Measurements from ENCODE around the gene RABGAP1L.
"Not testable (repeated sequence)": the region's sequence is repeated elsewhere in the genome, so short reads cannot be mapped to it uniquely, and the experiment has no call there.

The RABGAP1L gene

GRCh38 chr1:174200746-174201145, 41.4 kb downstream of the RABGAP1L start:
- no peak for DNase-seq

DNA sequence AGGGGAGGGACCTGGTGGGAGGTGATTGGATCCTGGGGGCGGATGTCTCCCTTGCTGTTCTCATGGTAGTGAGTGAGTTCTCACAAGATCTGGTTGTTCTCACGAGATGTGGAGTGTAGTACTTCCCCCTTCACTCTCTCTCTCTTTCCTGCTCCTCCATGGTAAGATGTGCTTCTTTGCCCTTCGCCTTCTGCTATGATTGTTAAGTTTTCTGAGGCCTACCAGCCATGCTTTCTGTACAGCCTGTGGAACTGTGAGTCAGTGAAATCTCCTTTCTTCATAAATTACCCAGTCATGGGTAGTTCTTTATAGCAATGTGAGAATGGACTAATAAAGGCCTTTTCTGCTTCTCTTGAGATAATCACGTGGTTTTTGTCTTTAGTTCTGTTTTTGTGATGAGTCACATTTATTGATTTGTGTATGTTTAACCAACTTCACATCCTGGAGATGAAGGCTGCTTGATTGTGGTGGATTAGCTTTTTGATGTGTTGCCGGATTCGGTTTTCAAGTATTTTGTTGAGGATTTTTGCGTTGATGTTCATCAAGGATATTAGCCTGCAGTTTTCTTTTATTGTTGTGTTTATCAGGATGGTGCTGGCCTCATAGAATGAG, 45.5 kb downstream of the RABGAP1L start:
- no peak for DNase-seq

- no peak for DNase-seq
Observed at GRCh38 chr1:174206148-174206836, 47.0 kb downstream of the RABGAP1L start.

DNA sequence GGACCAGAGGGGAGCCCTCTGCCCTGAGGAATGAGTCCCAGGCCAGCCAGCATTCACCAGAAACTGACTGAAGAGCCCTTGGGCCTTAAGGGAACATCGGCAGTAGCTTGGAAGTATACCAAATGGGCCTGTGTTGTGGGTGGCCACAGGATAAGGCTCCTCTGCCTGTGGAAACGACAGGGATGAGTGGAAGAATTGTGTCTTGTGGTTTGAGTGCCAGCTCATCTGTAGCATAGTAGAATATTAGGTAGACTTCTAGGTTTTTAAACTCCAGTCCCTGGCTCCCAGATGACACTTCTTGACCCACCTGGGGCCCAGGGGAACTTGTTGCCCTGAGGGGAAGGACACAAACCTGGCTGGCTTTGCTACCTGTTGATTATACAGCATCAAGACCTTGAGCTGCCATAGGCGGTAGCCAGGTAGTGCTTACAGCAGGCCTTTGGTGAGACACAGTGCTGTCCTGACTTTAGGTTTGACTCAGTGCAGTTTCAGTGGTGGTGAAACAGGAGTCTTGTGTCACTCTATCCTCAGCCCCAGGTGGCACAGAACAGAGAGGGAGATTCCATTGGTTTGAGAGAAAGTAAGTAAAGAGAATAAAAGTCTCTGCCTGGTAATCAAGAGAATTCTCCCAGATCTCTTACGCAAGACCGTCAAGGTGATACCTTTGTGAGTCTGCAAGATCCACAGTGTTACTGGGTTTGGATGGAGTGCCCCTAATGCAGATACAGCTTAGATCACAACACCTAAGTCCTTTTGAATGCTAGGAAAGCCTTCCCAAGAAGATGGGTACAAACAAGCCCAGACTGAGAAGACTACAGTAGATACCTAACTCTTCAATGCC, 50.2 kb downstream of the RABGAP1L start:
- DNase-seq: no peak

- DNase-seq: no peak
Observed at GRCh38 chr1:174211486-174211885, 52.2 kb downstream of the RABGAP1L start.

- no peak for DNase-seq
Observed at GRCh38 chr1:174215766-174216165, 56.4 kb downstream of the RABGAP1L start.

GRCh38 chr1:174217248-174217647, 57.9 kb downstream of the RABGAP1L start:
- no peak for DNase-seq

DNA sequence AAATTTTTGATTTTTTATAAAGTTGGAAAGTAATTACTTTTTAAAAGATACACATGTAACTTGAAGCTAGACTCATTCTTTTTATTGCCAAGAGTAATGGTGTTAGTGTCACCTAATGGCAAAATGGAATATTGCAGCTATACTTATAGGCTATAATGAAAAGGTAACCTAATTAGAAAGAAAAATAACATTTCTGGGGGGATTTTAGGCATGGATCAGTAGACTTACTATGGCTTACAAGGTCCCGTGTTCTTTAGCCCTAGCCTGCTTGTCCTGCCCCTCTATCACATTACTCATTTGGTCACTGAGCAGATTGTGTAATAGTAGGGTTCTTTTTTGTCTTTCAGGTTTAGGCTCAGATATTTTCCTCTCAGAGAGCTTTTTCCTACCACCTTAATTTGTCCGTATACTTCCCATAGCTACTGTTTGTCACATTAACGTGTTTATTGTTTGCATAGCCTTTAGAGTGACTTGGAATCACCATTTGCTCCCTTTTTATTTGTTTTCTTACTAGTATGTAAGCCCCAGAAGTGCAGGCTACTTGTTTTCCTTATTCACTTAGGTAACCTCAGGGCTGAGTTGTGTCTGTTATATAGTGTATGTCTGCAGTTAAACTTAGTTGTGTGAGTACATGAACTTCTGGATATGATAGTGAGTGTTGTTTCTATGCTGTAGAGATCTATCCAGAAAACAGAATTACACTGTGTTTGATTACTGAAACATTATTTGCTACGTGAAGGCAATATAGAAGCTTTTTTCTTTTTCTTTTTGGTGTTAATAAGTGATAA, 58.7 kb downstream of the RABGAP1L start:
- peak; percentile 36 for DNase-seq

- no peak for DNase-seq
Observed at GRCh38 chr1:174218983-174219382, 59.7 kb downstream of the RABGAP1L start.

GRCh38 chr1:174219606-174220370, 60.5 kb downstream of the RABGAP1L start:
- DNase-seq: no peak

DNA sequence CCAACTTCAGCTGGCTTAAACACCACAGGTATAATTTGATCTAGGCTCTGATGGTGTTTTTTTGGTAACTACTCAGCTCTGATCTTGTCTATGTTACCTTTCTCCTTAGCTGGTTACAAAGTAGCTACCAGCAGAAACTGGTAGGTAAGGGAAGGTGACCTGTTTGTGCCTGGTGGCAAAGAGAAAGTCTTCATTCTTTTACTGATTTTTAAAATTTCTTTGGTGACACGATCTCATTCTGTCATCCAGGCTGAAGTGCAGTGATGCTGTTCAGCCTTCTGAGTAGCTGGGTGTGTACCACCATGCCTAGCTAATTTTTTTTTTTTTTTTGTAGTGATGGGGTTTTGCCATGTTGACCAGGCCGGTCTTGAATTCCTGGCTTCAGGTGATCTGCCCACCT, 62.4 kb downstream of the RABGAP1L start:
- no peak for DNase-seq

GRCh38 chr1:174222166-174222949, 63.0 kb downstream of the RABGAP1L start:
- peak; percentile 24 for DNase-seq

DNA sequence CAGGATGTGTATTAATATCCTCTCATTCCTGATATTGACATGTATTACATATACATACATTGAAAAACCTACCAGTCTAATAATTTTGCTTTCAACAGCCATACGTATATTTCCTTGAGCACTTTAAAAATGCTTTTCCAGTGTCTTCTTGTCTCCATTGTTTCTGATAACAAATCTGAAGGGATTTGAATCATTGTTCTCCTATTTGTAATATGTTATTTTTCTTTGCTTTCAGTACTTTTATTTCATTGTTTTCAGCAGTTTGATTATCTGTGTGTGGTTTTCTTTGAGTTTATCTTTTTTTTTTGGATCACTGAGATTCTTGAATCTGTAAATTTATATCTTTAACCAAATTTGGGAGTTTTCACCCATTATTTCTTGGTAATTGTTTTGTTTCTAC, 65.3 kb downstream of the RABGAP1L start:
- no peak for DNase-seq

DNA sequence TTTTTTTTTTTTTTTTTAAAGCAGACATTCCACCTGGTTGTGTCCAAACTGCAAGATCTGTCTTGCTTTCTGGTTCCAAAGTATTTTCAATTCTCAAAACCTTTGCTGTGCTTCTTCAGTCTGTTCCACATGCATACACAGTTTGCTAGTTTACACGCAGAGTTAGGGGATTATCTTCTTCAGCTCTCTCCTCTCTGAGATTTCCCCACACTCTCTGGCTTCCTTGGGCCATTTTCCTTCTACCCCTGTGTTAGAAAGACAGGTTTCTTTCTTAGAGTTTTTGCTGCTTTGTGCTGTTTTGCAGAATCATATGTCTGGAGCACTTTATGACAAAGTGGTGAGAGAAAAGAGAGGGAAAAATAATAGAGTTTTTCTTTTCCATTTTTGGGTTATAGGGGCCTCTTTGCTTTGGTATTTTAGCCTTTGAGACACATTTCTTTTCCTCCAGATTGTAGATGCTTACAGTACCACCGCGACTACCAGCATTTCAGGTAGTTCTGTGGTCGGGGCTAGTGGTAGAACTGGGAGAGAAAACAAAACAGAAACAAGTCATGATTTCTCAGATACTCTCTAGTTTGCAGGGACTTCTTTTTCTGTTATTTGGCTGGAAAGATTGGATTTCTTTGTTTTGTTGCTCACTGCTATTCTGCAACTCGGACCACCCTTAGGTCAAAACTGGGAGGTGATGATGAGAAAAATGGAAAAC, 66.3 kb downstream of the RABGAP1L start:
- no peak for DNase-seq

DNA sequence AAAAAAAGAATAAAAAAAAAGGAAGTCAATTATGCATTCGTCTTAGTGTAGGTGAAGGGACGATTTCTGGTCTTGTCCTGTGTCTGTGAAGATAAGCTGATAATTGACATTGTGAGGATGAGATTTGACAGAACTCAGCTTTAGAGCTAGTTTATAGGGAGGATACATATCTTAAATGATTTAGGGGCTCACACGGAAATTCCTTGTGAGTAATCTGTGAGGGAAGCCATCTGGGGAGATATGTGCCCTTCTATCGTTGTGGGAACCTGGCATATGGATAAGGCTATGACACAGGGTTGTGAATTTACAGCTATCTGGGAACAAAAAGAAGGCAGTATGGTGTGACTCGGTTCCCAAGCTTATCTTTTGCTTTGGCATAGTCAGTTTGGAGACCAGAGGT, 71.1 kb downstream of the RABGAP1L start:
- DNase-seq: peak; percentile 4

DNA sequence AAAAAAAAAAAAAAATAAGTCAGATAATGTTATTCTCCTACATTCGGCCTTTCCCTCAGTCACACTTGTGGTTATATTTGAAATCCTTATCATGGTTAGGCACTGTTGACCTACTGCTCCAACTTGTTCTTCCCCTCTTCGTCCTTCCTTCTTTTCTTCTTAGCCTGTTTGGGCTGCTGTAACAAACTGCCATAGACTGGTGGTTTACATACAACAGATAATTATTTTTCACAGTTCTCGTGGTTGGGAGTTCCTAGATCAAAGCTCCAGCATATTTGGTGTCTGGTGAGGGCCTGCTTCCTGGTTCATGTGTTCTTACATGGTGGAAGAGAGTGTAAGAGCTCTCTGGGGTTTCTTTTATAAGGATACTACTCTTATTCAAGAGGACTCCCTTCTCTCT, 73.4 kb downstream of the RABGAP1L start:
- no peak for DNase-seq

- DNase-seq: not testable (repeated sequence)
Observed at GRCh38 chr1:174238845-174239501, 79.7 kb downstream of the RABGAP1L start.

DNA sequence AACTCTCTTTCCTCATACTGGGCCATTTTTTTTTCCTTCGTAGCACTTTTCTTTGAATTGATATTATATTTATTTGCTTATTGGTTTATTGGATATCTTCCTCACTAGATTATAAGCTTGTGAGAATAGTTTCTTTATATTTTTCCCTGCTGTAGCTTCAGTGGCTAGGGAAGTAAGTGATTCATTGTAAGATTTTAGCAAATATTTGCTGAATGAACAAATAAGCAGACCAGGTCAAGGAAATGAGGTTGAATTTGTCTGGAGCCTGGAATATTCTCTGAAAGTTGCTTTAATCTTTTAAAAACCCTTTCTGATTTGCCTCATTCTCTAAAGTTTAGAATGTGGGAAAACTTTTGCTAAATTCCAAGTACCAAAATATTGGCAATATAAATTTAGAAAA, 80.2 kb downstream of the RABGAP1L start:
- no peak for DNase-seq

DNA sequence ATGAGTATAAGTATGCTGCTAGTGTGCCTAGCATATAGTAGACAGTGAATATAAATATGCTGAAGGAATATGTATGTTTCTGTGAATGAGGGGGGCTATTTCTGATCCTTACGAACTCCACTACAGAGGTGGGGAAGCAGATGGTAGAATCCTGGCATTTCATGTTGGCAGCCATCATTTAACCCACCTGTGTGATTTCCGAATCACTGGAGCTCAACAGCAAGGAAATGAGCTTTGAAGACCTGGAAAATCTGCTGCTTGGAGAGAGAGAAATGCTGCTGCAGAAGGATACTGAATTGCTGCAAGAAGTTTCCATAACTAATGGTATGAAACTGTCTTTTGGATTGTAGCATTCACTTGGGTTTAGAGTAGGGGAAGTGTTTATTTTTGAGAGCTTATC, 83.5 kb downstream of the RABGAP1L start:
- DNase-seq: no peak

- no peak for DNase-seq
Observed at GRCh38 chr1:174243451-174244000, 84.2 kb downstream of the RABGAP1L start.

All from fibroblast of skin of back (primary cell).